Measurements from ENCODE around the gene NEURL4.

The NEURL4 gene

DNA sequence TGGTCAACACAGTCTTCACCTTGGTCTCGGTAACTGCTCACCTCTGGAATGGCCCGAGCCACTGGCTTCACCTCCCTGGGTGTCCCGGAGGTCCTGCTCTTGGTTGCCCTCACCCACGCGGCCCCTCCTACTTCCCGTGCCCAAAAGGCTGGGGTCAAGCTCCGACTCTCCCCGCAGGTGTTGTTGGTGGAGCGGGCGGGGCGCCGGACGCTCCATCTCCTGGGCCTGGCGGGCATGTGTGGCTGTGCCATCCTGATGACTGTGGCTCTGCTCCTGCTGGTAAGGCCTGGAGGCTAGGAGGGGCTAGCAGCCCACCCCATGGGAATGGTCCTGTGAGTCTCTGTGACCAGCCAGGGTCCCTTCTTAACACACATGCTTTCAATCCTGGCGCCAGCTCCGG, 44.2 kb downstream of the NEURL4 start:
- peak overlapping the region in 1 of 2 experiments; percentile 9 for H3K4me3 ChIP-seq (ENCODE audit: insufficient read depth in 1 of 2, low read depth in 1 of 2, low read length in 2 of 2)

DNA sequence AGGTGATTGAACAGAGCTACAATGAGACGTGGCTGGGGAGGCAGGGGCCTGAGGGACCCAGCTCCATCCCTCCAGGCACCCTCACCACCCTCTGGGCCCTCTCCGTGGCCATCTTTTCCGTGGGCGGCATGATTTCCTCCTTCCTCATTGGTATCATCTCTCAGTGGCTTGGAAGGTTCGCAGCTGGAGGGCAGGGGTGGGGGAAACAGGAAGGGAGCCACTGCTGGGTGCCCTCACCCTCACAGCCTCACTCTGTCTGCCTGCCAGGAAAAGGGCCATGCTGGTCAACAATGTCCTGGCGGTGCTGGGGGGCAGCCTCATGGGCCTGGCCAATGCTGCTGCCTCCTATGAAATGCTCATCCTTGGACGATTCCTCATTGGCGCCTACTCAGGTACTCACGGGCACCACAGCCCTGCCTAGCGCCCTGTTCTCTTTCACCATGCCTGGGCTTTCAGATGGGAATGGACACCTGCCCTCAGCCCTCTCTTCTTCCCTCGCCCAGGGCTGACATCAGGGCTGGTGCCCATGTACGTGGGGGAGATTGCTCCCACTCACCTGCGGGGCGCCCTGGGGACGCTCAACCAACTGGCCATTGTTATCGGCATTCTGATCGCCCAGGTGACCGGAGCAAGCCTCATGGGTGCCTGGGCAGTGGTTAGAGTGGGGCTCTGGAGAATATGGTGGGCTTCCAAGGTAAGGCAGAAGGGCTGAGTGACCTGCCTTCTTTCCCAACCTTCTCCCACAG, 45.5 kb downstream of the NEURL4 start:
- Histone ChIP-seq H3K27ac (ENCODE audit: low read length, poor library complexity, severe bottlenecking) (no peak overlapping the region), H3K14ac (ENCODE audit: low read length in 2 of 2) (no peak overlapping the region), H2AFZ (ENCODE audit: low read depth, low read length) (no peak overlapping the region), H3K4me2 (ENCODE audit: low read length, poor library complexity, severe bottlenecking) (no peak overlapping the region), H3K4me1 (ENCODE audit: control insufficient read depth, insufficient read depth, low read depth, low read length) (peaks cover 20% of the 10 kb centered on the region), H4K8ac (ENCODE audit: low read length) (no peak overlapping the region), H4K91ac (ENCODE audit: low read length) (no peak overlapping the region), H3K4me3 (ENCODE audit: insufficient read depth in 1 of 2, low read depth in 1 of 2, low read length in 2 of 2) (no peak overlapping the region), H3K18ac (ENCODE audit: low read depth in 1 of 2, low read length in 2 of 2) (no peak overlapping the region), H3K36me3 (ENCODE audit: control insufficient read depth in 1 of 2, insufficient read depth in 2 of 2, low read depth in 1 of 2, low read length in 2 of 2) (no peaks in the 10 kb centered on the region), H3K9me3 (ENCODE audit: control insufficient read depth, low read length) (no peaks in the 10 kb centered on the region), H3K23ac (ENCODE audit: low read length in 2 of 2) (no peak overlapping the region), H3K9ac (ENCODE audit: low read length) (no peak overlapping the region), H3K27me3 (ENCODE audit: control insufficient read depth in 1 of 2, insufficient read depth in 1 of 2, low read length in 2 of 2) (peaks cover 65 to 67% of the 10 kb centered on the region in 2 experiments), H2BK12ac (ENCODE audit: low read length in 2 of 2) (no peak overlapping the region), H2BK120ac (ENCODE audit: low read depth, low read length) (no peak overlapping the region), H2BK5ac (ENCODE audit: low read depth, low read length, poor library complexity, severe bottlenecking) (no peak overlapping the region), H3K4ac (ENCODE audit: low read depth in 1 of 2, low read length in 2 of 2) (no peak overlapping the region), H3K79me1 (replicated peaks; ENCODE audit: low read length, poor library complexity, severe bottlenecking) (no peaks in the 10 kb centered on the region), H2BK15ac (ENCODE audit: low read depth, poor library complexity, severe bottlenecking) (peak overlapping the region; percentile 0), H2AK5ac (ENCODE audit: low read length, severe bottlenecking) (no peak overlapping the region)
- no peak for DNase-seq
- 91% methylated on average over 17 of the region's 18 CpGs for WGBS

More for the DNA sequence above, 44.2 kb downstream of the NEURL4 start:
- 97% methylated on average over 16 of the region's 16 CpGs for WGBS
- H3K9me3 ChIP-seq (ENCODE audit: control insufficient read depth, low read length): no peaks in the 10 kb centered on the region
- H3K18ac ChIP-seq (ENCODE audit: low read depth in 1 of 2, low read length in 2 of 2): no peak overlapping the region
- H3K9ac ChIP-seq (ENCODE audit: low read length): no peak overlapping the region
- no peak overlapping the region for H3K27ac ChIP-seq (ENCODE audit: low read length, poor library complexity, severe bottlenecking)
- no peak overlapping the region for H2BK5ac ChIP-seq (ENCODE audit: low read depth, low read length, poor library complexity, severe bottlenecking)
- peaks cover 74 to 77% of the 10 kb centered on the region in 2 experiments for H3K27me3 ChIP-seq (ENCODE audit: control insufficient read depth in 1 of 2, insufficient read depth in 1 of 2, low read length in 2 of 2)
- H3K4me2 ChIP-seq (ENCODE audit: low read length, poor library complexity, severe bottlenecking): no peak overlapping the region
- H3K4ac ChIP-seq (ENCODE audit: low read depth in 1 of 2, low read length in 2 of 2): no peak overlapping the region
- H3K4me1 ChIP-seq (ENCODE audit: control insufficient read depth, insufficient read depth, low read depth, low read length): peaks cover 20% of the 10 kb centered on the region
- no peak overlapping the region for H2BK120ac ChIP-seq (ENCODE audit: low read depth, low read length)
- no peak overlapping the region for H2BK15ac ChIP-seq (ENCODE audit: low read depth, poor library complexity, severe bottlenecking)
- no peak overlapping the region for H3K14ac ChIP-seq (ENCODE audit: low read length in 2 of 2)
- H3K79me1 ChIP-seq (replicated peaks; ENCODE audit: low read length, poor library complexity, severe bottlenecking): no peaks in the 10 kb centered on the region
- H4K91ac ChIP-seq (ENCODE audit: low read length): no peak overlapping the region
- no peak overlapping the region for H4K8ac ChIP-seq (ENCODE audit: low read length)
- no peak for DNase-seq
- no peak overlapping the region for H2AFZ ChIP-seq (ENCODE audit: low read depth, low read length)
- no peaks in the 10 kb centered on the region for H3K36me3 ChIP-seq (ENCODE audit: control insufficient read depth in 1 of 2, insufficient read depth in 2 of 2, low read depth in 1 of 2, low read length in 2 of 2)
- no peak overlapping the region for H2BK12ac ChIP-seq (ENCODE audit: low read length in 2 of 2)
- H3K23ac ChIP-seq (ENCODE audit: low read length in 2 of 2): no peak overlapping the region
- no peak overlapping the region for H2AK5ac ChIP-seq (ENCODE audit: low read length, severe bottlenecking)

DNA sequence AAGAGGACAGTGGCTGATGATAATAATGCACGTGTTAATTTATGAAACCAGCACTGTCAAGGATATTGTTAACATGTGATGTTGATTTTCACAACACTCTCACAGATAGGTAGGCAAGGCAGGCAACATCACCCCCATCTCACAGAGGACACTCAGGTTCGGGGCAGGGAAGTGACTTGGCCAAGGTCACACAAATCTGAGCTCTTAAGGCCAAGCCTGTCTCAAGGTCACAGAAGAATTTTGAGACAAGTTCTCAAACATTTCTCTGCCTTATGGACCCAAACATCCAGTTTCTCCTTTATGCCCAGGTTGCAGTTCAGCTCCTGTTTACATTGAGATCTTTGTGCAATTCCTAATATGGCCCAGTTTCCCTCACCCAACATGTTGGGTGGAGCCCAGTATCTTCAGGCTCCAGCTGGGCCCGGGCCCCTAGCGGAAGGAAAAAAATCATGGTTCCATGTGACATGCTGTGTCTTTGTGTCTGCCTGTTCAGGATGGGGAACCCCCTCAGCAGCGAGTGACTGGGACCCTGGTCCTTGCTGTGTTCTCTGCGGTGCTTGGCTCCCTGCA, 46.3 kb downstream of the NEURL4 start:
- no peaks in the 10 kb centered on the region for H3K9me3 ChIP-seq (ENCODE audit: control insufficient read depth, low read length)
- H2BK120ac ChIP-seq (ENCODE audit: low read depth, low read length): no peak overlapping the region
- H2BK15ac ChIP-seq (ENCODE audit: low read depth, poor library complexity, severe bottlenecking): no peak overlapping the region
- no peak overlapping the region for H2AK5ac ChIP-seq (ENCODE audit: low read length, severe bottlenecking)
- no peak overlapping the region for H2AFZ ChIP-seq (ENCODE audit: low read depth, low read length)
- H2BK5ac ChIP-seq (ENCODE audit: low read depth, low read length, poor library complexity, severe bottlenecking): no peak overlapping the region
- no peaks in the 10 kb centered on the region for H3K36me3 ChIP-seq (ENCODE audit: control insufficient read depth in 1 of 2, insufficient read depth in 2 of 2, low read depth in 1 of 2, low read length in 2 of 2)
- H3K27ac ChIP-seq (ENCODE audit: low read length, poor library complexity, severe bottlenecking): no peak overlapping the region
- H3K9ac ChIP-seq (ENCODE audit: low read length): no peak overlapping the region
- H3K27me3 ChIP-seq (ENCODE audit: control insufficient read depth in 1 of 2, insufficient read depth in 1 of 2, low read length in 2 of 2): peaks cover 57 to 60% of the 10 kb centered on the region in 2 experiments
- no peaks in the 10 kb centered on the region for H3K79me1 ChIP-seq (replicated peaks; ENCODE audit: low read length, poor library complexity, severe bottlenecking)
- no peak overlapping the region for H3K23ac ChIP-seq (ENCODE audit: low read length in 2 of 2)
- H3K4me3 ChIP-seq (ENCODE audit: insufficient read depth in 1 of 2, low read depth in 1 of 2, low read length in 2 of 2): no peak overlapping the region
- no peak overlapping the region for H3K4me2 ChIP-seq (ENCODE audit: low read length, poor library complexity, severe bottlenecking)
- H4K8ac ChIP-seq (ENCODE audit: low read length): no peak overlapping the region
- H2BK12ac ChIP-seq (ENCODE audit: low read length in 2 of 2): no peak overlapping the region
- no peak overlapping the region for H3K18ac ChIP-seq (ENCODE audit: low read depth in 1 of 2, low read length in 2 of 2)
- H4K91ac ChIP-seq (ENCODE audit: low read length): no peak overlapping the region
- whole genome bisulfite sequencing: 78% methylated on average over 6 of the region's 6 CpGs
- H3K14ac ChIP-seq (ENCODE audit: low read length in 2 of 2): no peak overlapping the region
- no peak overlapping the region for H3K4ac ChIP-seq (ENCODE audit: low read depth in 1 of 2, low read length in 2 of 2)
- no peak for DNase-seq
- peaks cover 20% of the 10 kb centered on the region for H3K4me1 ChIP-seq (ENCODE audit: control insufficient read depth, insufficient read depth, low read depth, low read length)

DNA sequence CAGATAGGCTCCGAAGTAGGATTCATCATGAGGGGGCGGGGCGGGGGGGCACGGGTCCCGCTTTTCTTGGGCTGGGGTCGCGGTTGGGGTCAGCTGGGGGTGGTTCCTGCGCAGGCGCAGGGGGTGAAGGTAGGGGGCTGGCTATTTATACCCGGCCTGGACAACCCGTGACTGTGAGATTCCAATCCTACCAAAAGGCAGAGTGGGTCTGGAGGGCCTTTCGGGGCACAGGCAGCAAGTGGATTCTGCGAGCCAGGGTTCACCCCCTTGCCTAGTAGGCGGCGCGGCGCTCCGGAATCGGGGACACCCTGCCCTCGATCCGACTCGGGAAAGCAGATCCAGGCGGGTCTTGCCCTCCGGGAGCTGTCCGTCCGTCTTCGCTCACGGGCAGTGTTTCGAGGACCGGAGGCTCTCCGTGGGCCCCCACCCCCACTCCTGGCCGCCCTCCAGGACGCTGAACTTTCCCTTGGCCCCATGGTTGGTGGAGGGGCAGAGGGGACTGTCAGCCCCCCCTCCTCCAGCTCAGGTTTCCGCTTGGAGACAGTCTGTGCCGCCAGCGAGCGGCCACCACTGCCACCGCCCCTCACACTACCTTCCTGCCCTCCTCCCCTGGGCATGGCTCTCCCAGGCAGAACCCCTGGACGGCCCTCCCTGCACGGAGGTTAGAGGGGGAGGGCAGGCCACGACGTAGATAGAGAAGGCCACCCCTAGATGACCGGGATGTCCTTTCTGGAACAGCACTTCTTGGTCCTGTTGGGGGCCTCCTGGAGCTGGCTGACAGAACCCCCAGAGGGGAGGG, 47.0 kb downstream of the NEURL4 start:
- no peaks in the 10 kb centered on the region for H3K79me1 ChIP-seq (replicated peaks; ENCODE audit: low read length, poor library complexity, severe bottlenecking)
- H3K23ac ChIP-seq (ENCODE audit: low read length in 2 of 2): no peak overlapping the region
- H3K36me3 ChIP-seq (ENCODE audit: control insufficient read depth in 1 of 2, insufficient read depth in 2 of 2, low read depth in 1 of 2, low read length in 2 of 2): no peaks in the 10 kb centered on the region
- no peak overlapping the region for H2AK5ac ChIP-seq (ENCODE audit: low read length, severe bottlenecking)
- peaks cover 50 to 55% of the 10 kb centered on the region in 2 experiments for H3K27me3 ChIP-seq (ENCODE audit: control insufficient read depth in 1 of 2, insufficient read depth in 1 of 2, low read length in 2 of 2)
- H2BK120ac ChIP-seq (ENCODE audit: low read depth, low read length): no peak overlapping the region
- H2AFZ ChIP-seq (ENCODE audit: low read depth, low read length): no peak overlapping the region
- peak overlapping the region; percentile 69 for H3K4me2 ChIP-seq (ENCODE audit: low read length, poor library complexity, severe bottlenecking)
- no peak overlapping the region for H3K9ac ChIP-seq (ENCODE audit: low read length)
- no peak overlapping the region for H2BK12ac ChIP-seq (ENCODE audit: low read length in 2 of 2)
- peak overlapping the region; percentile 77 for H2BK15ac ChIP-seq (ENCODE audit: low read depth, poor library complexity, severe bottlenecking)
- H3K4me3 ChIP-seq (ENCODE audit: insufficient read depth in 1 of 2, low read depth in 1 of 2, low read length in 2 of 2): peak overlapping the region; percentile 14 to 77
- H3K18ac ChIP-seq (ENCODE audit: low read depth in 1 of 2, low read length in 2 of 2): peak overlapping the region in 1 of 2 experiments; percentile 35
- 6% methylated on average over 34 of the region's 43 CpGs for WGBS
- H3K14ac ChIP-seq (ENCODE audit: low read length in 2 of 2): peak overlapping the region in 1 of 2 experiments; percentile 30
- no peak overlapping the region for H3K27ac ChIP-seq (ENCODE audit: low read length, poor library complexity, severe bottlenecking)
- peak overlapping the region; percentile 43 for H4K91ac ChIP-seq (ENCODE audit: low read length)
- no peaks in the 10 kb centered on the region for H3K9me3 ChIP-seq (ENCODE audit: control insufficient read depth, low read length)
- no peak for DNase-seq
- no peak overlapping the region for H2BK5ac ChIP-seq (ENCODE audit: low read depth, low read length, poor library complexity, severe bottlenecking)
- H3K4me1 ChIP-seq (ENCODE audit: control insufficient read depth, insufficient read depth, low read depth, low read length): peaks cover 20% of the 10 kb centered on the region
- H3K4ac ChIP-seq (ENCODE audit: low read depth in 1 of 2, low read length in 2 of 2): no peak overlapping the region
- H4K8ac ChIP-seq (ENCODE audit: low read length): peak overlapping the region; percentile 7

Measured in mesenchymal stem cell (in vitro differentiated cells and primary cell).